ENCODE results near the gene BBS5.

- TF ChIP-seq CTCF (IDR thresholded peaks at IDR 0.05 in 8 of 11, conservative IDR thresholded peaks at IDR 0.05 in 3 of 11) (no peak), POLR2A (IDR thresholded peaks at IDR 0.05) (no peak)
Observed at GRCh38 chr2:169525434-169525833, 46.1 kb downstream of the BBS5 start.
